ENCODE measurements around the gene DENND6A.
"Not testable (repeated sequence)": the region's sequence is repeated elsewhere in the genome, so short reads cannot be mapped to it uniquely, and the experiment has no call there.

The DENND6A gene

GRCh38 chr3:57696801-57697321 is 4.0 kb upstream of the DENND6A start:
- in situ Hi-C loops (cut with MboI; ENCODE audit: low sequenced_read_pairs), result no loop called here

- in situ Hi-C loops (cut with MboI; ENCODE audit: low sequenced_read_pairs), result no loop called here
Observed at GRCh38 chr3:57694146-57694545, 1.3 kb upstream of the DENND6A start.

- in situ Hi-C loops (cut with MboI; ENCODE audit: low sequenced_read_pairs), result not testable (repeated sequence)
Observed at GRCh38 chr3:57692133-57692395, 813 bp downstream of the DENND6A start.

GRCh38 chr3:57691411-57692132 is 1.3 kb downstream of the DENND6A start:
- in situ Hi-C loops (cut with MboI; ENCODE audit: low sequenced_read_pairs), result no loop called here

- in situ Hi-C loops (cut with MboI; ENCODE audit: low sequenced_read_pairs), result no loop called here
Observed at GRCh38 chr3:57689367-57690053, 3.4 kb downstream of the DENND6A start.

GRCh38 chr3:57688291-57688690 is 4.6 kb downstream of the DENND6A start:
- in situ Hi-C loops (cut with MboI; ENCODE audit: low sequenced_read_pairs), result no loop called here

GRCh38 chr3:57683286-57683685 is 9.6 kb downstream of the DENND6A start:
- in situ Hi-C loops (cut with MboI; ENCODE audit: low sequenced_read_pairs), result no loop called here

GRCh38 chr3:57682284-57682683 is 10.6 kb downstream of the DENND6A start:
- in situ Hi-C loops (cut with MboI; ENCODE audit: low sequenced_read_pairs), result no loop called here

GRCh38 chr3:57681691-57682090 is 11.2 kb downstream of the DENND6A start:
- in situ Hi-C loops (cut with MboI; ENCODE audit: low sequenced_read_pairs), result no loop called here

- in situ Hi-C loops (cut with MboI; ENCODE audit: low sequenced_read_pairs), result no loop called here
Observed at GRCh38 chr3:57680046-57680445, 12.8 kb downstream of the DENND6A start.

GRCh38 chr3:57675530-57675929 is 17.3 kb downstream of the DENND6A start:
- in situ Hi-C loops (cut with MboI; ENCODE audit: low sequenced_read_pairs), result no loop called here

GRCh38 chr3:57673156-57673555 is 19.7 kb downstream of the DENND6A start:
- in situ Hi-C loops (cut with MboI; ENCODE audit: low sequenced_read_pairs), result no loop called here

GRCh38 chr3:57670543-57670942 is 22.3 kb downstream of the DENND6A start:
- in situ Hi-C loops (cut with MboI; ENCODE audit: low sequenced_read_pairs), result no loop called here

GRCh38 chr3:57661404-57661803 is 31.5 kb downstream of the DENND6A start:
- in situ Hi-C loops (cut with MboI; ENCODE audit: low sequenced_read_pairs), result no loop called here

- in situ Hi-C loops (cut with MboI; ENCODE audit: low sequenced_read_pairs), result no loop called here
Observed at GRCh38 chr3:57659806-57660439, 33.0 kb downstream of the DENND6A start.

- in situ Hi-C loops (cut with MboI; ENCODE audit: low sequenced_read_pairs), result no loop called here
Observed at GRCh38 chr3:57659004-57659673, 33.7 kb downstream of the DENND6A start.

- in situ Hi-C loops (cut with MboI; ENCODE audit: low sequenced_read_pairs), result no loop called here
Observed at GRCh38 chr3:57658536-57658935, 34.3 kb downstream of the DENND6A start.

GRCh38 chr3:57655727-57656126 is 37.1 kb downstream of the DENND6A start:
- in situ Hi-C loops (cut with MboI; ENCODE audit: low sequenced_read_pairs), result no loop called here

- in situ Hi-C loops (cut with MboI; ENCODE audit: low sequenced_read_pairs), result no loop called here
Observed at GRCh38 chr3:57654267-57654666, 38.6 kb downstream of the DENND6A start.

- in situ Hi-C loops (cut with MboI; ENCODE audit: low sequenced_read_pairs), result no loop called here
Observed at GRCh38 chr3:57652203-57652602, 40.7 kb downstream of the DENND6A start.

- in situ Hi-C loops (cut with MboI; ENCODE audit: low sequenced_read_pairs), result no loop called here
Observed at GRCh38 chr3:57647292-57647940, 45.5 kb downstream of the DENND6A start.
